ENCODE data around the gene FBXO31.

The FBXO31 gene

GRCh38 chr16:87326151-87326571 lies 57.4 kb downstream of the FBXO31 start:
- Histone ChIP-seq H2AFZ (ENCODE audit: low read depth, low read length) (no peak overlapping the region), H3K4me1 (ENCODE audit: insufficient read depth, low read length) (no peaks in the 10 kb centered on the region), H3K9me3 (ENCODE audit: low read length) (no peaks in the 10 kb centered on the region), H3K36me3 (ENCODE audit: insufficient read depth, low read length) (peaks cover 14% of the 10 kb centered on the region), H3K27me3 (ENCODE audit: insufficient read depth, low read length) (no peaks in the 10 kb centered on the region), H3K4me3 (ENCODE audit: low read length) (no peak overlapping the region)

GRCh38 chr16:87325423-87325858 lies 58.1 kb downstream of the FBXO31 start:
- Histone ChIP-seq H3K27me3 (ENCODE audit: insufficient read depth, low read length) (no peaks in the 10 kb centered on the region), H3K36me3 (ENCODE audit: insufficient read depth, low read length) (peaks cover 8% of the 10 kb centered on the region), H3K9me3 (ENCODE audit: low read length) (no peaks in the 10 kb centered on the region), H3K4me1 (ENCODE audit: insufficient read depth, low read length) (no peaks in the 10 kb centered on the region), H2AFZ (ENCODE audit: low read depth, low read length) (no peak overlapping the region), H3K4me3 (ENCODE audit: low read length) (no peak overlapping the region)

- Histone ChIP-seq H3K36me3 (ENCODE audit: insufficient read depth, low read length) (peaks cover 2% of the 10 kb centered on the region), H3K4me1 (ENCODE audit: insufficient read depth, low read length) (no peaks in the 10 kb centered on the region), H2AFZ (ENCODE audit: low read depth, low read length) (no peak overlapping the region), H3K4me3 (ENCODE audit: low read length) (no peak overlapping the region), H3K9me3 (ENCODE audit: low read length) (no peaks in the 10 kb centered on the region), H3K27me3 (ENCODE audit: insufficient read depth, low read length) (no peaks in the 10 kb centered on the region)
Measured at GRCh38 chr16:87324411-87325275, 58.9 kb downstream of the FBXO31 start.

GRCh38 chr16:87323727-87324410 lies 59.7 kb downstream of the FBXO31 start:
- Histone ChIP-seq H3K9me3 (ENCODE audit: low read length) (no peaks in the 10 kb centered on the region), H3K27me3 (ENCODE audit: insufficient read depth, low read length) (no peaks in the 10 kb centered on the region), H3K4me1 (ENCODE audit: insufficient read depth, low read length) (no peaks in the 10 kb centered on the region), H2AFZ (ENCODE audit: low read depth, low read length) (no peak overlapping the region), H3K36me3 (ENCODE audit: insufficient read depth, low read length) (peaks cover 3% of the 10 kb centered on the region), H3K4me3 (ENCODE audit: low read length) (no peak overlapping the region)

- H3K4me3 ChIP-seq (ENCODE audit: low read length), result no peak overlapping the region
- H3K36me3 ChIP-seq (ENCODE audit: insufficient read depth, low read length), result peaks cover 6% of the 10 kb centered on the region
- H3K9me3 ChIP-seq (ENCODE audit: low read length), result no peaks in the 10 kb centered on the region
- H3K4me1 ChIP-seq (ENCODE audit: insufficient read depth, low read length), result peaks cover 7% of the 10 kb centered on the region
- no peak overlapping the region for H2AFZ ChIP-seq (ENCODE audit: low read depth, low read length)
- no peaks in the 10 kb centered on the region for H3K27me3 ChIP-seq (ENCODE audit: insufficient read depth, low read length)
Measured at GRCh38 chr16:87322833-87323726, 60.5 kb downstream of the FBXO31 start.

GRCh38 chr16:87322360-87322759 lies 61.2 kb downstream of the FBXO31 start:
- Histone ChIP-seq H3K4me3 (ENCODE audit: low read length) (no peak overlapping the region), H3K9me3 (ENCODE audit: low read length) (no peaks in the 10 kb centered on the region), H2AFZ (ENCODE audit: low read depth, low read length) (no peak overlapping the region), H3K27me3 (ENCODE audit: insufficient read depth, low read length) (no peaks in the 10 kb centered on the region), H3K36me3 (ENCODE audit: insufficient read depth, low read length) (peaks cover 6% of the 10 kb centered on the region), H3K4me1 (ENCODE audit: insufficient read depth, low read length) (peaks cover 8% of the 10 kb centered on the region)

- Histone ChIP-seq H2AFZ (ENCODE audit: low read depth, low read length) (no peak overlapping the region), H3K4me3 (ENCODE audit: low read length) (no peak overlapping the region), H3K36me3 (ENCODE audit: insufficient read depth, low read length) (peaks cover 6% of the 10 kb centered on the region), H3K9me3 (ENCODE audit: low read length) (no peaks in the 10 kb centered on the region), H3K4me1 (ENCODE audit: insufficient read depth, low read length) (peaks cover 8% of the 10 kb centered on the region), H3K27me3 (ENCODE audit: insufficient read depth, low read length) (no peaks in the 10 kb centered on the region)
Measured at GRCh38 chr16:87321336-87322107, 62.1 kb downstream of the FBXO31 start.

- Histone ChIP-seq H3K36me3 (ENCODE audit: insufficient read depth, low read length) (peaks cover 6% of the 10 kb centered on the region), H3K4me1 (ENCODE audit: insufficient read depth, low read length) (peaks cover 8% of the 10 kb centered on the region), H3K27me3 (ENCODE audit: insufficient read depth, low read length) (no peaks in the 10 kb centered on the region), H2AFZ (ENCODE audit: low read depth, low read length) (no peak overlapping the region), H3K4me3 (ENCODE audit: low read length) (no peak overlapping the region), H3K9me3 (ENCODE audit: low read length) (no peaks in the 10 kb centered on the region)
Measured at GRCh38 chr16:87320510-87321227, 62.9 kb downstream of the FBXO31 start.

- no peaks in the 10 kb centered on the region for H3K9me3 ChIP-seq (ENCODE audit: low read length)
Measured at GRCh38 chr16:87319997-87320491, 63.5 kb downstream of the FBXO31 start.

GRCh38 chr16:87319011-87319410 lies 64.6 kb downstream of the FBXO31 start:
- Histone ChIP-seq H2AFZ (ENCODE audit: low read depth, low read length) (no peak overlapping the region), H3K4me1 (ENCODE audit: insufficient read depth, low read length) (peaks cover 8% of the 10 kb centered on the region), H3K4me3 (ENCODE audit: low read length) (no peak overlapping the region), H3K9me3 (ENCODE audit: low read length) (no peaks in the 10 kb centered on the region), H3K27me3 (ENCODE audit: insufficient read depth, low read length) (no peaks in the 10 kb centered on the region), H3K36me3 (ENCODE audit: insufficient read depth, low read length) (peaks cover 6% of the 10 kb centered on the region)

More at GRCh38 chr16:87319997-87320491, 63.5 kb downstream of the FBXO31 start:
- peaks cover 6% of the 10 kb centered on the region for H3K36me3 ChIP-seq (ENCODE audit: insufficient read depth, low read length)
- no peak overlapping the region for H2AFZ ChIP-seq (ENCODE audit: low read depth, low read length)
- no peaks in the 10 kb centered on the region for H3K27me3 ChIP-seq (ENCODE audit: insufficient read depth, low read length)
- no peak overlapping the region for H3K4me3 ChIP-seq (ENCODE audit: low read length)
- peaks cover 8% of the 10 kb centered on the region for H3K4me1 ChIP-seq (ENCODE audit: insufficient read depth, low read length)

- H2AFZ ChIP-seq (ENCODE audit: low read depth, low read length), result peak overlapping the region; percentile 81
- peaks cover 6% of the 10 kb centered on the region for H3K36me3 ChIP-seq (ENCODE audit: insufficient read depth, low read length)
- peaks cover 8% of the 10 kb centered on the region for H3K4me1 ChIP-seq (ENCODE audit: insufficient read depth, low read length)
- no peaks in the 10 kb centered on the region for H3K9me3 ChIP-seq (ENCODE audit: low read length)
- peak overlapping the region; percentile 92 for H3K4me3 ChIP-seq (ENCODE audit: low read length)
- no peaks in the 10 kb centered on the region for H3K27me3 ChIP-seq (ENCODE audit: insufficient read depth, low read length)
Measured at GRCh38 chr16:87317750-87318644, 65.6 kb downstream of the FBXO31 start.

Data from neuron (in vitro differentiated cells).